Endothelial cell of umbilical vein (primary cell): ENCODE measurements around the gene PSMA6. TPM values are rescaled to one million over a fixed set of nuclear protein-coding genes. Genes with fewer than 3 reads are reported as not detected.

ENCODE experiments used
- BruUV-seq: library from RNA; stranded (reverse); fragments of 400-500 nt; replicated peaks from 2 replicates; lab custom pipeline; 2021; lab: Mats Ljungman, UMichigan
- CTCF ChIA-PET: fragments of 300-600, 350-600 bp; sonication (Branson Sonifier 250); formaldehyde crosslinking; loops from one replicate; lab custom pipeline; 2021; ENCODE audit warnings: antibody characterized with exemption, inconsistent platforms; lab: Charles Lee
- POLR2A ChIA-PET: fragments of 300-600, 350-600 bp; sonication (Branson Sonifier 250); formaldehyde crosslinking; loops from one replicate; lab custom pipeline; 2021; ENCODE audit warnings: antibody characterized with exemption, inconsistent platforms; lab: Charles Lee
- DNase-seq: peaks from one replicate; pipeline ENCODE4 v3.0.0-alpha.2; 2011; ENCODE audit warnings: low read depth, low spot score
- FAIRE-seq: peaks from 2 replicates; lab custom pipeline; 2011; peaks lifted over from hg19 to GRCh38; lab: Jason Lieb, UNC
- H2AFZ ChIP-seq: 2 replicates; pipeline ENCODE4 v1.6.0; 2012; ENCODE audit warnings: low read depth, low read length, control low read depth, inconsistent platforms
- H3K27ac ChIP-seq: 2 replicates; pipeline ENCODE4 v1.5.1; 2011; ENCODE audit warnings: low read depth, mild to moderate bottlenecking, control low read depth, low read length, moderate library complexity; ENCODE audit not compliant: insufficient read depth
- H3K27me3 ChIP-seq, 2 experiments: 2 replicates each; pipeline versions ENCODE4 v1.6.0 to v1.6.1; 2011; ENCODE audit warnings: low read length in 2 of 2, mixed read lengths in 1 of 2; ENCODE audit not compliant: control insufficient read depth in 2 of 2, insufficient read depth in 2 of 2
- H3K36me3 ChIP-seq, 2 experiments: 2 replicates in 1 of 2; 3 replicates in 1 of 2; pipeline ENCODE4 v1.5.1; 2011; ENCODE audit warnings: low read length in 2 of 2, mild to moderate bottlenecking in 1 of 2, moderate library complexity in 1 of 2; ENCODE audit not compliant: control insufficient read depth in 2 of 2, insufficient read depth in 2 of 2; ENCODE audit errors: extremely low read depth in 1 of 2
- H3K4me1 ChIP-seq: 3 replicates; pipeline ENCODE4 v1.5.1; 2011; ENCODE audit warnings: mild to moderate bottlenecking, low read length; ENCODE audit not compliant: control insufficient read depth, insufficient read depth; ENCODE audit errors: extremely low read depth
- H3K4me2 ChIP-seq: 2 replicates; pipeline ENCODE4 v1.6.1; 2011; ENCODE audit warnings: low read length, control low read depth, mixed read lengths; ENCODE audit not compliant: insufficient read depth
- H3K4me3 ChIP-seq, 3 experiments: fragments of 200-600 bp in 1 of 3; sonication (generic), shearing (Covaris generic) in 1 of 3; replicated peaks in 1 of 3; 2 replicates each; pipeline ENCODE4 v1.5.1; 2011 to 2016; ENCODE audit warnings: control low read depth in 3 of 3, low read length in 3 of 3, mild to moderate bottlenecking in 2 of 3, inconsistent platforms in 1 of 3, low read depth in 1 of 3, moderate library complexity in 1 of 3; ENCODE audit not compliant: insufficient read depth in 1 of 3
- H3K79me2 ChIP-seq: 2 replicates; pipeline ENCODE4 v1.6.0; 2012; ENCODE audit warnings: low read length, inconsistent platforms; ENCODE audit not compliant: control insufficient read depth, insufficient read depth
- H3K9ac ChIP-seq: replicated peaks from 2 replicates; pipeline ENCODE3; 2011; ENCODE audit warnings: low read length, control low read depth; ENCODE audit not compliant: insufficient read depth; ENCODE audit errors: extremely low read depth
- H3K9me1 ChIP-seq: replicated peaks from 3 replicates; pipeline ENCODE4 v1.6.0; 2011; ENCODE audit warnings: mild to moderate bottlenecking, low read length; ENCODE audit not compliant: control insufficient read depth, insufficient read depth; ENCODE audit errors: extremely low read depth
- H3K9me3 ChIP-seq: replicated peaks from 2 replicates; pipeline ENCODE4 v1.5.1; 2012; ENCODE audit warnings: low read length, inconsistent platforms; ENCODE audit not compliant: control insufficient read depth, insufficient read depth
- H4K20me1 ChIP-seq: replicated peaks from 2 replicates; pipeline ENCODE3; 2011; ENCODE audit warnings: mild to moderate bottlenecking, low read length; ENCODE audit not compliant: control insufficient read depth, insufficient read depth; ENCODE audit errors: extremely low read depth
- EZH2 ChIP-seq: IDR thresholded peaks from 2 replicates; pipeline ENCODE4 v1.6.1; 2012; ENCODE audit warnings: borderline replicate concordance, low read depth, mild to moderate bottlenecking, moderate library complexity, low read length, inconsistent platforms; ENCODE audit not compliant: severe bottlenecking
- FOS ChIP-seq: IDR thresholded peaks from 2 replicates; pipeline ENCODE4 v1.6.1; 2011; ENCODE audit warnings: mild to moderate bottlenecking, low read length, moderate library complexity, borderline replicate concordance; ENCODE audit not compliant: insufficient read depth
- GATA2 ChIP-seq: IDR thresholded peaks from 2 replicates; pipeline ENCODE4 v1.7.0; 2011; ENCODE audit warnings: low read depth, mild to moderate bottlenecking, moderate library complexity, mixed read lengths, low read length; ENCODE audit not compliant: insufficient read length, insufficient read depth
- JUN ChIP-seq: IDR thresholded peaks from 2 replicates; pipeline ENCODE4 v1.6.1; 2011; ENCODE audit warnings: borderline replicate concordance, low read depth; ENCODE audit not compliant: insufficient read length, insufficient read depth
- MAX ChIP-seq: IDR thresholded peaks from 2 replicates; pipeline ENCODE4 v1.6.1; 2011; ENCODE audit not compliant: insufficient read depth, insufficient read length
- MYC ChIP-seq: IDR thresholded peaks from one replicate; pipeline ENCODE4 v1.6.1; 2011; ENCODE audit warnings: mild to moderate bottlenecking, low read depth, low read length
- POLR2A ChIP-seq: IDR thresholded peaks from 2 replicates; pipeline ENCODE4 v1.6.1; 2012; ENCODE audit warnings: low read depth, mild to moderate bottlenecking, control low read depth, low read length
- POLR2AphosphoS5 ChIP-seq: IDR thresholded peaks from 2 replicates; pipeline ENCODE4 v1.6.1; 2012; ENCODE audit warnings: low read depth, mild to moderate bottlenecking, control low read depth, low read length, moderate library complexity; ENCODE audit not compliant: insufficient read depth
- dilution Hi-C: fragments of 300-500 bp; cut with MboI; formaldehyde crosslinking; loops from one replicate; pipeline ENCODE4 v1.15.0; 2019; ENCODE audit warnings: low sequenced_read_pairs; ENCODE audit not compliant: extremely low pct_ligation_motif_present
- intact Hi-C: fragments of 100-400 bp; cut with micrococcal nuclease; formaldehyde crosslinking; loops from one replicate; pipeline ENCODE4 v1.10.0; 2022
- polyA plus RNA-seq, 4 experiments: library from polyadenylated mRNA; depleted of rRNA in 3 of 4; stranded (reverse) in 3 of 4; unstranded in 1 of 4; fragments of >200 nt; gene quantifications; 2 replicates each; pipeline versions ENCODE4 v1.2.1 to v1.2.3, GENCODE V29; 2011 to 2012; ENCODE audit warnings: missing spikeins in 1 of 4
- total RNA-seq: library from RNA; stranded (reverse); gene quantifications from 2 replicates; pipeline ENCODE4 v1.2.3, GENCODE V29; 2021
- TF ChIP-seq, protein P1 (sequence below), 2 donors: IDR thresholded peaks; 1 replicate in 1 of 2; 2 replicates in 1 of 2; pipeline ENCODE4 v1.5.1; 2011; ENCODE audit warnings: low read length in 2 of 2, mild to moderate bottlenecking in 2 of 2, moderate library complexity in 2 of 2, control low read depth in 1 of 2, inconsistent platforms in 1 of 2, low read depth in 1 of 2; ENCODE audit not compliant: insufficient read depth in 1 of 2; ENCODE audit errors: extremely low read depth in 1 of 2

Gene PSMA6
- total and polyA plus RNA-seq, 2 donors (not counting 3 experiments of a cell fraction or from before 2014, with no cell fraction given): 170 to 197 TPM

GRCh38 chr14:35286003-35286600 lies 6.1 kb upstream of the PSMA6 start:
- CTCF ChIA-PET: interaction anchor here (0.6 to 1.9 kb wide), 4 partner anchors 11 to 113 kb away, joined by 3 to 5 read pairs (median 4); no protein-coding TSS in a partner anchor
- Histone ChIP-seq H3K79me2 (no peaks in the 10 kb centered on the region), H3K27me3 (no peaks in the 10 kb centered on the region), H3K27ac (no peak overlapping the region), H3K4me1 (peaks cover 13% of the 10 kb centered on the region), H3K9me3 (no peaks in the 10 kb centered on the region), H2AFZ (no peak overlapping the region), H3K9me1 (no peaks in the 10 kb centered on the region), H3K4me2 (no peak overlapping the region), H3K9ac (no peak overlapping the region), H3K4me3 (no peak overlapping the region), H4K20me1 (no peaks in the 10 kb centered on the region), H3K36me3 (no peaks in the 10 kb centered on the region)
- no TSS peak for BruUV-seq
- dilution Hi-C loops: no loop called here
- POLR2A ChIA-PET: interaction anchor here (0.5 kb wide), 1 partner anchor 182 kb away, joined by 5 read pairs; no protein-coding TSS in a partner anchor
- intact Hi-C loops: no loop called here
- FAIRE-seq (no peak), DNase-seq (no peak)
- TF ChIP-seq POLR2AphosphoS5: no peak
- no peak for TF ChIP-seq MYC
- TF ChIP-seq MAX: no peak
- TF ChIP-seq POLR2A: no peak
- no peak for TF ChIP-seq JUN
- TF ChIP-seq, protein P1, sequence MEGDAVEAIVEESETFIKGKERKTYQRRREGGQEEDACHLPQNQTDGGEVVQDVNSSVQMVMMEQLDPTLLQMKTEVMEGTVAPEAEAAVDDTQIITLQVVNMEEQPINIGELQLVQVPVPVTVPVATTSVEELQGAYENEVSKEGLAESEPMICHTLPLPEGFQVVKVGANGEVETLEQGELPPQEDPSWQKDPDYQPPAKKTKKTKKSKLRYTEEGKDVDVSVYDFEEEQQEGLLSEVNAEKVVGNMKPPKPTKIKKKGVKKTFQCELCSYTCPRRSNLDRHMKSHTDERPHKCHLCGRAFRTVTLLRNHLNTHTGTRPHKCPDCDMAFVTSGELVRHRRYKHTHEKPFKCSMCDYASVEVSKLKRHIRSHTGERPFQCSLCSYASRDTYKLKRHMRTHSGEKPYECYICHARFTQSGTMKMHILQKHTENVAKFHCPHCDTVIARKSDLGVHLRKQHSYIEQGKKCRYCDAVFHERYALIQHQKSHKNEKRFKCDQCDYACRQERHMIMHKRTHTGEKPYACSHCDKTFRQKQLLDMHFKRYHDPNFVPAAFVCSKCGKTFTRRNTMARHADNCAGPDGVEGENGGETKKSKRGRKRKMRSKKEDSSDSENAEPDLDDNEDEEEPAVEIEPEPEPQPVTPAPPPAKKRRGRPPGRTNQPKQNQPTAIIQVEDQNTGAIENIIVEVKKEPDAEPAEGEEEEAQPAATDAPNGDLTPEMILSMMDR (IDR thresholded peaks at IDR 0.05; ENCODE audit: extremely low read depth in 1 of 2, insufficient read depth in 1 of 2, low read depth in 1 of 2, low read length in 2 of 2): no peak
- no peak for TF ChIP-seq FOS
- TF ChIP-seq EZH2: no peak
- TF ChIP-seq GATA2: no peak
